Measurements from ENCODE around the gene RIPPLY2.

DNA sequence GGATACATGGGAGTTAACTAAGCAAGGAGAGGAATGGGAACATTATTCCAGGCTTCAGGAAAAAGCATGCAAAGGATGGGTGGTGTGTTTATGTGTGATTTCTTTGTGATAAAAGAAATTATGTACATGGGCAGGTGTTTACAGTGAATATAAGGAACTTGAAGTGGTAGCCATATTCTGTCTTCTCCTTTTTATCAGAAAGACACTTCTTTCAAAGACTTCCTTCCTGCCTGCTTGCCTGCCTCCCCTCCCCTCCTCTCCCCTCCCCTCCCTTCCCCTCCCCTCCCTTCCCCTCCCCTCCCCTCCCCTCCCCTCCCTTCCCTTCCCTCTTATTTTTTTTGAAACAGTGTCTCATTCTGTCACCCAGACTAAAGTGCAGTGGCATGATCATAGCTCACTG lies 20.7 kb downstream of the RIPPLY2 start:
- TF ChIP-seq SP1 (IDR thresholded peaks at IDR 0.05): no peak
- TF ChIP-seq, protein P1, sequence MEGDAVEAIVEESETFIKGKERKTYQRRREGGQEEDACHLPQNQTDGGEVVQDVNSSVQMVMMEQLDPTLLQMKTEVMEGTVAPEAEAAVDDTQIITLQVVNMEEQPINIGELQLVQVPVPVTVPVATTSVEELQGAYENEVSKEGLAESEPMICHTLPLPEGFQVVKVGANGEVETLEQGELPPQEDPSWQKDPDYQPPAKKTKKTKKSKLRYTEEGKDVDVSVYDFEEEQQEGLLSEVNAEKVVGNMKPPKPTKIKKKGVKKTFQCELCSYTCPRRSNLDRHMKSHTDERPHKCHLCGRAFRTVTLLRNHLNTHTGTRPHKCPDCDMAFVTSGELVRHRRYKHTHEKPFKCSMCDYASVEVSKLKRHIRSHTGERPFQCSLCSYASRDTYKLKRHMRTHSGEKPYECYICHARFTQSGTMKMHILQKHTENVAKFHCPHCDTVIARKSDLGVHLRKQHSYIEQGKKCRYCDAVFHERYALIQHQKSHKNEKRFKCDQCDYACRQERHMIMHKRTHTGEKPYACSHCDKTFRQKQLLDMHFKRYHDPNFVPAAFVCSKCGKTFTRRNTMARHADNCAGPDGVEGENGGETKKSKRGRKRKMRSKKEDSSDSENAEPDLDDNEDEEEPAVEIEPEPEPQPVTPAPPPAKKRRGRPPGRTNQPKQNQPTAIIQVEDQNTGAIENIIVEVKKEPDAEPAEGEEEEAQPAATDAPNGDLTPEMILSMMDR (IDR thresholded peaks at IDR 0.05; ENCODE audit: low read depth, low read length, missing input control): no peak
- TF ChIP-seq RAD21 (IDR thresholded peaks at IDR 0.05): no peak

All from liver (tissue), 3 donors.